Transverse colon (tissue), 4 donors: ENCODE results near the gene PSMD13. TPM values are rescaled to one million over a fixed set of nuclear protein-coding genes. Genes with fewer than 3 reads are reported as not detected.
A peak's percentile ranks its signal among the peaks of the same experiment; 100 is the strongest.

Experiments used
- DNase-seq: peaks from one replicate; pipeline ENCODE4 v3.0.0-alpha.2; 2019
- H3K27ac ChIP-seq, 4 donors: fragments of 200-600 bp; sonication (generic); 2 replicates each; pipeline ENCODE4 v1.5.1; 2016 to 2018; ENCODE audit warnings: inconsistent platforms in 4 of 4
- H3K27me3 ChIP-seq: fragments of 200-600 bp; sonication (generic); 2 replicates; pipeline ENCODE4 v1.5.1; 2017; ENCODE audit warnings: inconsistent platforms
- H3K36me3 ChIP-seq, 4 donors: fragments of 200-600 bp; sonication (generic); 2 replicates each; pipeline ENCODE4 v1.5.1; 2017 to 2019; ENCODE audit warnings: inconsistent platforms in 4 of 4
- H3K4me1 ChIP-seq, 4 donors: fragments of 200-600 bp; sonication (generic); 2 replicates each; pipeline ENCODE4 v1.5.1; 2017 to 2020; ENCODE audit warnings: inconsistent platforms in 4 of 4
- H3K4me3 ChIP-seq, 4 donors: fragments of 200-600 bp; sonication (generic); 1 replicate in 1 of 4; 2 replicates in 3 of 4; pipeline versions ENCODE4 v1.5.1 to v1.6.1; 2017 to 2019; ENCODE audit warnings: inconsistent platforms in 4 of 4
- H3K9me3 ChIP-seq, 2 donors: fragments of 200-600 bp; sonication (generic); 2 replicates each; pipeline ENCODE4 v1.5.1; 2017 to 2019; ENCODE audit warnings: inconsistent platforms in 2 of 2
- CTCF ChIP-seq, 5 experiments: fragments of 200-600 bp in 3 of 5; fragments of 450-650 bp in 2 of 5; sonication (generic) in 3 of 5; IDR thresholded peaks; 1 replicate in 2 of 5; 2 replicates in 3 of 5; pipeline ENCODE4 v1.5.1; 2016 to 2017; ENCODE audit warnings: antibody characterized with exemption in 5 of 5, inconsistent platforms in 3 of 5, mild to moderate bottlenecking in 2 of 5, moderate library complexity in 1 of 5
- EP300 ChIP-seq: sonication (generic); formaldehyde crosslinking; IDR thresholded peaks from one replicate; pipeline ENCODE4 v1.6.1; 2017; ENCODE audit warnings: antibody characterized with exemption, low read depth
- POLR2A ChIP-seq: fragments of 450-650 bp; IDR thresholded peaks from one replicate; pipeline ENCODE4 v1.6.1; 2016; ENCODE audit warnings: antibody characterized with exemption, mild to moderate bottlenecking, moderate library complexity
- POLR2AphosphoS5 ChIP-seq, 3 donors: sonication (generic); formaldehyde crosslinking; IDR thresholded peaks; one replicate each; pipeline ENCODE4 v1.6.1; 2016; ENCODE audit warnings: antibody characterized with exemption in 3 of 3
- WGBS, 2 donors: methylation state at CpG; one replicate each; pipeline ENCODE4 v1.1.5; 2018; ENCODE audit warnings: low coverage in 1 of 2; 5-methylcytosine and 5-hydroxymethylcytosine counted together
- in situ Hi-C, 4 donors: fragments of 200-750 bp; cut with MboI; loops; one replicate each; pipeline versions ENCODE4 v1.15.0 to v1.15.1; 2017; ENCODE audit warnings: low sequenced_read_pairs in 3 of 4, low pct_ligation_motif_present in 1 of 4, low pct_unique_long_range_greater_than_20kb in 1 of 4
- intact Hi-C: fragments of 100-400 bp; cut with DNase I; formaldehyde crosslinking; loops from one replicate; pipeline ENCODE4 v1.15.1; 2023; ENCODE audit warnings: low total_unique reads
- total RNA-seq, 4 donors: library from RNA; depleted of rRNA; stranded (reverse); fragments of >200 nt; gene quantifications; one replicate each; pipeline ENCODE4 v1.1.0, GENCODE V29; 2016

The PSMD13 gene
- total RNA-seq, 4 donors from 2014 or later = 23.2 to 96.5 (median 52.2) TPM

GRCh38 chr11:276219-276618 is 39.4 kb downstream of the PSMD13 start:
- no peak overlapping the region for H3K27ac ChIP-seq
- H3K9me3 ChIP-seq = no peaks in the 10 kb centered on the region
- DNase-seq = no peak
- peaks cover 0 to 34% (median 32%) of the 10 kb centered on the region in 4 donors for H3K4me1 ChIP-seq
- in situ Hi-C loops (no loop called here), intact Hi-C loops (no loop called here)
- H3K36me3 ChIP-seq = no peaks in the 10 kb centered on the region
- no peak overlapping the region for H3K4me3 ChIP-seq
- TF ChIP-seq POLR2A (no peak), POLR2AphosphoS5 (IDR thresholded peaks at IDR 0.05) (no peak), CTCF (IDR thresholded peaks at IDR 0.05) (no peak), EP300 (no peak)
- H3K27me3 ChIP-seq = peaks cover 40% of the 10 kb centered on the region

GRCh38 chr11:278001-278951 is 41.5 kb downstream of the PSMD13 start, which contains the start of gene NLRP6:
NLRP6 (plus strand) TSS chr11:278407; CDS start chr11:278570, 163 bp downstream.
- Histone ChIP-seq H3K9me3 (no peaks in the 10 kb centered on the region), H3K27ac (peak within 1 kb of the TSS in 1 of 4 donors; percentile 27), H3K36me3 (no peaks in the 10 kb centered on the region), H3K4me3 (peak within 1 kb of the TSS in 3 of 4 donors; percentile 13 to 38 (median 21)), H3K4me1 (peaks cover 0 to 34% (median 27%) of the 10 kb centered on the region in 4 donors), H3K27me3 (peaks cover 59% of the 10 kb centered on the region)
- TF ChIP-seq CTCF (IDR thresholded peaks at IDR 0.05) (no peak), POLR2A (no peak), EP300 (no peak), POLR2AphosphoS5 (IDR thresholded peaks at IDR 0.05) (no peak)
- WGBS, 2 donors = 12 to 63% methylated on average over 4 to 21 of the region's 21 CpGs
- DNase-seq = no peak
- intact Hi-C loops = no loop called here
- in situ Hi-C loops = no loop called here

GRCh38 chr11:279040-279965 is 42.5 kb downstream of the PSMD13 start:
- Histone ChIP-seq H3K27ac (peak overlapping the region in 3 of 4 donors; percentile 8 to 40 (median 27)), H3K9me3 (no peaks in the 10 kb centered on the region), H3K27me3 (peaks cover 64% of the 10 kb centered on the region), H3K36me3 (no peaks in the 10 kb centered on the region), H3K4me3 (peak overlapping the region in 3 of 4 donors; percentile 13 to 38 (median 21)), H3K4me1 (peaks cover 0 to 34% (median 27%) of the 10 kb centered on the region in 4 donors)
- DNase-seq = no peak
- intact Hi-C loops = no loop called here
- WGBS, 2 donors = 17 to 50% methylated on average over 2 to 62 of the region's 97 CpGs
- in situ Hi-C loops = no loop called here
- TF ChIP-seq POLR2A (peak; percentile 13), EP300 (no peak), POLR2AphosphoS5 (IDR thresholded peaks at IDR 0.05) (peak in 2 of 3 donors; percentile 61), CTCF (IDR thresholded peaks at IDR 0.05) (no peak)
